Left lung (tissue), 10 donors: ENCODE results near the gene HPCAL4. TPM values are rescaled to one million over a fixed set of nuclear protein-coding genes. Genes with fewer than 3 reads are reported as not detected.
A peak's percentile ranks its signal among the peaks of the same experiment; 100 is the strongest.

Experiments
- ATAC-seq: fragments of 200-7000 bp; cut with Tn5 transposase; one replicate; pipeline ENCODE4 v1.9.1; 2020; ENCODE audit warnings: moderate library complexity
- DNase-seq, 4 donors: peaks; one replicate each; pipeline ENCODE4 v3.0.0-alpha.2; 2013 to 2020
- H3K27ac ChIP-seq, 2 donors: fragments of 200-600 bp; sonication (generic) in 1 of 2; one replicate each; pipeline versions ENCODE4 v1.5.0 to v1.8.0; 2020 to 2021
- H3K27me3 ChIP-seq, 2 donors: fragments of 200-600 bp; sonication (generic) in 1 of 2; one replicate each; pipeline versions ENCODE4 v1.5.0 to v1.8.0; 2020 to 2021
- H3K36me3 ChIP-seq, 2 donors: fragments of 200-600 bp; sonication (generic) in 1 of 2; one replicate each; pipeline versions ENCODE4 v1.5.0 to v1.8.0; 2020 to 2021
- H3K4me1 ChIP-seq, 2 donors: fragments of 200-600 bp; one replicate each; pipeline ENCODE4 v1.8.0; 2021
- H3K4me3 ChIP-seq, 2 donors: fragments of 200-600 bp; sonication (generic) in 1 of 2; one replicate each; pipeline versions ENCODE4 v1.5.0 to v1.8.0; 2020 to 2021; ENCODE audit warnings: mild to moderate bottlenecking in 1 of 2
- H3K9me3 ChIP-seq, 2 donors: fragments of 200-600 bp; sonication (generic) in 1 of 2; one replicate each; pipeline versions ENCODE4 v1.5.0 to v1.8.0; 2020 to 2021
- CTCF ChIP-seq, 2 donors: fragments of 200-600 bp; sonication (generic) in 1 of 2; IDR thresholded peaks; one replicate each; pipeline versions ENCODE4 v1.5.0 to v1.8.0; 2021; ENCODE audit warnings: antibody characterized with exemption in 2 of 2
- intact Hi-C, 2 donors: fragments of 100-400 bp; cut with DNase I; formaldehyde crosslinking; loops; one replicate each; pipeline versions ENCODE4 v1.11.2 to v1.14.2; 2022
- polyA plus RNA-seq, 6 donors: library from polyadenylated mRNA; unstranded; fragments of 120-200 nt; gene quantifications; one replicate each; pipeline ENCODE4 v1.2.1, GENCODE V29; 2013; ENCODE audit not compliant: insufficient read length in 6 of 6
- total RNA-seq, 2 donors: library from RNA; stranded (reverse); fragmentation: NEBNext Ultra II Directional; extraction: Animal tissue kit (Norgen Biotek cat#: 25700); gene quantifications; one replicate each; pipeline ENCODE4 v1.2.1, GENCODE V29; 2021
- donor health status: DM: no; HTN: yes; CAD: no.
- donor health status: DM: no; HTN: no; CAD: no.

The HPCAL4 gene
- total and polyA plus RNA-seq, 8 donors, result 0.04 to 1.9 (median 0.14) TPM

DNA sequence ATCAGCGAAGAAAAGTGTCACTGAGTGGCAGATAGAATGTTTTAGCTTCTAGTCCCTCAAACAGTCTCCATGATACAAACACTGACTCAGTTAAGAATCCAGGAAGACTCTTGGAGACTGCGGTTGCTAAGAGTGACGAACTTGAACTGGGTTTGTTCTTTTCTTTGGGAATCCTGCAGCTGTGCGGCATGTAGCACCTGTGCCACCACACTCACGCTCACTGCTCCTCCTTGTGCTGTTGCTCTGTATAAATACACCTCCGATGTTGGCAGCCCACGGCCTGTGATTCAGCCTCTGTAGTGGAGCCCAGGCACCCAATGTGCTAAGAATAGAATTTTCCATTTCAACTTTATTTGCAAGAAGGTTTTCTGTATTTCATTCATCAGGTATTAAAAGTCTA lies 41.9 kb upstream of the HPCAL4 start:
- intact Hi-C loops, result no loop called here
- Histone ChIP-seq H3K27ac (no peak overlapping the region), H3K36me3 (no peaks in the 10 kb centered on the region), H3K27me3 (peaks cover 5 to 67% of the 10 kb centered on the region in 2 donors), H3K4me1 (no peaks in the 10 kb centered on the region), H3K9me3 (no peaks in the 10 kb centered on the region), H3K4me3 (no peak overlapping the region)
- TF ChIP-seq CTCF (IDR thresholded peaks at IDR 0.05), result no peak
- DNase-seq (no peak), ATAC-seq (peak; percentile 74)

GRCh38 chr1:39732730-39733129 lies 41.5 kb upstream of the HPCAL4 start:
- DNase-seq, result peak in 1 of 4 donors; percentile 7
- TF ChIP-seq CTCF (IDR thresholded peaks at IDR 0.05), result no peak
- Histone ChIP-seq H3K36me3 (no peaks in the 10 kb centered on the region), H3K4me1 (no peaks in the 10 kb centered on the region), H3K9me3 (no peaks in the 10 kb centered on the region), H3K27me3 (peaks cover 9 to 71% of the 10 kb centered on the region in 2 donors), H3K4me3 (no peak overlapping the region), H3K27ac (no peak overlapping the region)
- peak; percentile 52 for ATAC-seq
- intact Hi-C loops, result no loop called here

DNA sequence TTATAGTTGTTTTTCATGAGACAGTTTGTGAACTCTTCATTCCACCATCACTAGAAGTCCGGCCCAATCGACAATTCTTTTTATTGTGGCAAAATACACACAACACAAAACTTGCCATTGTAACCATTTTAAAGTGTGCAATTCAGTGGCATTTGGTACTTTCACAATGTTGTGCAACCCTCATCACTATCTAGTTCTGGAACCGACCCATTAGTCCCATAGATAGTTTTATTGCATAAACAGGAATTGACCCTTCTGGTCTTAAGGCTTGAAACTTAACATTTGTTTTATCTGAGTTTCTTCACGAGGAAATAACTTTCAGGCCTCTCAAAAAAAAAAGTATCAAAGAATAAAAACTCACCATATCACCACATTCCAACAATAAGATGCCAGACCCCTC lies 38.6 kb upstream of the HPCAL4 start:
- no peak for TF ChIP-seq CTCF (IDR thresholded peaks at IDR 0.05)
- no peaks in the 10 kb centered on the region for H3K36me3 ChIP-seq
- H3K4me3 ChIP-seq, result no peak overlapping the region
- H3K4me1 ChIP-seq, result no peaks in the 10 kb centered on the region
- H3K27ac ChIP-seq, result no peak overlapping the region
- peaks cover 26 to 77% of the 10 kb centered on the region in 2 donors for H3K27me3 ChIP-seq
- DNase-seq (no peak), ATAC-seq (no peak)
- intact Hi-C loops, result no loop called here
- H3K9me3 ChIP-seq, result no peaks in the 10 kb centered on the region

DNA sequence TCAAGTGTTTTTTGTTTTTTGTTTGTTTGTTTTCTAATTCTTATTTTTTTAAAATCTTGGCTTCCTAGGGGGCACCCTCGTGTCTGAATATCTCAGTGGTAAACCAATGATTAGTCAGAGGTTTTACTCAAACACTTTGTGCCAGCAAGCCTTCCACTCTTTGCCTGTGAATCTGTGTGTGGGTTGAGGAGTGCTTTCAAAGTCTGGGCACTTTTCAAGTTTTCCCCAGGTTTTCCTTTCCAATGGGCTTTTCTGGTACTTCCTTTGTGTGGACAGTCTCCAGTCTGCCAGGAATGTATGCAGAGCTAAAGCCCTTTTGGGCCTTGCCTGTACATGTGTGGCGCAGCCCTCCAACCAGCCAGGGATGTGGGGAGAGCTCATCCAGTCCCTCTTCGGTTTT lies 37.8 kb upstream of the HPCAL4 start:
- intact Hi-C loops, result no loop called here
- no peak for ATAC-seq
- peaks cover 26 to 77% of the 10 kb centered on the region in 2 donors for H3K27me3 ChIP-seq

GRCh38 chr1:39727932-39728317 lies 36.7 kb upstream of the HPCAL4 start:
- Histone ChIP-seq H3K9me3 (no peaks in the 10 kb centered on the region), H3K4me1 (no peaks in the 10 kb centered on the region), H3K4me3 (no peak overlapping the region), H3K27me3 (peaks cover 26 to 71% of the 10 kb centered on the region in 2 donors), H3K36me3 (no peaks in the 10 kb centered on the region), H3K27ac (no peak overlapping the region)
- no peak for TF ChIP-seq CTCF (IDR thresholded peaks at IDR 0.05)
- intact Hi-C loops, result no loop called here
- DNase-seq, result no peak
- ATAC-seq, result no peak

More for the DNA sequence above, 37.8 kb upstream of the HPCAL4 start:
- no peak for DNase-seq
- H3K4me1 ChIP-seq, result no peaks in the 10 kb centered on the region
- TF ChIP-seq CTCF (IDR thresholded peaks at IDR 0.05), result no peak
- H3K36me3 ChIP-seq, result no peaks in the 10 kb centered on the region
- H3K4me3 ChIP-seq, result no peak overlapping the region
- H3K27ac ChIP-seq, result no peak overlapping the region
- H3K9me3 ChIP-seq, result no peaks in the 10 kb centered on the region
